ENCODE results near the gene POLD1. TPM values are rescaled to one million over a fixed set of nuclear protein-coding genes. Genes with fewer than 3 reads are reported as not detected.
A peak's percentile ranks its signal among the peaks of the same experiment; 100 is the strongest.

The POLD1 gene
- total and polyA plus RNA-seq, 2 of the 13 experiments (the other 11 are each of a cell fraction or from before 2014, with no cell fraction given) = 17.4 to 54.0 TPM

- Histone ChIP-seq H2AFZ (ENCODE audit: low read length) (no peak overlapping the region), H3K36me3 (replicated peaks in 1 of 2; ENCODE audit: control insufficient read depth in 1 of 2, insufficient read depth in 2 of 2, low read length in 2 of 2) (peaks cover 7 to 14% of the 10 kb centered on the region in 2 experiments; a peak in 3 of 5 replicates), H3K9me3 (ENCODE audit: low read length) (no peaks in the 10 kb centered on the region), H3K9ac (ENCODE audit: insufficient read depth, low read depth, low read length) (no peak overlapping the region), H3K4me1 (ENCODE audit: insufficient read depth, low read length) (peaks cover 8% of the 10 kb centered on the region), H3K79me2 (ENCODE audit: insufficient read depth, low read length) (peaks cover 5% of the 10 kb centered on the region), H3K4me2 (ENCODE audit: low read depth, low read length) (no peak overlapping the region), H3K27ac (ENCODE audit: extremely low read length, insufficient read depth, low read length) (no peak overlapping the region), H3K4me3 (replicated peaks in 1 of 3; ENCODE audit: insufficient read depth in 1 of 3, low read depth in 2 of 3, low read length in 3 of 3) (no peak overlapping the region), H4K20me1 (ENCODE audit: insufficient read depth, low read length) (no peaks in the 10 kb centered on the region), H3K27me3 (ENCODE audit: control insufficient read depth in 1 of 2, insufficient read depth in 2 of 2, low read length in 2 of 2) (no peaks in the 10 kb centered on the region; a peak in 1 of 5 replicates)
- no peak for FAIRE-seq
- DNase-seq (ENCODE audit: low spot score) = no peak
- no peak for TF ChIP-seq HMG20B (CRISPR knock-in tag; conservative IDR thresholded peaks at IDR 0.05)
- TF ChIP-seq ZNF512B (CRISPR knock-in tag; IDR thresholded peaks at IDR 0.05; ENCODE audit: borderline replicate concordance) = no peak
- TF ChIP-seq TAF15 (IDR thresholded peaks at IDR 0.05; ENCODE audit: low read depth, low read length, poor library complexity, severe bottlenecking) = no peak
- no peak for TF ChIP-seq ZBTB42 (CRISPR knock-in tag; IDR thresholded peaks at IDR 0.05)
- no peak for TF ChIP-seq TRIM24 (CRISPR knock-in tag; IDR thresholded peaks at IDR 0.05)
- TF ChIP-seq, protein P1, sequence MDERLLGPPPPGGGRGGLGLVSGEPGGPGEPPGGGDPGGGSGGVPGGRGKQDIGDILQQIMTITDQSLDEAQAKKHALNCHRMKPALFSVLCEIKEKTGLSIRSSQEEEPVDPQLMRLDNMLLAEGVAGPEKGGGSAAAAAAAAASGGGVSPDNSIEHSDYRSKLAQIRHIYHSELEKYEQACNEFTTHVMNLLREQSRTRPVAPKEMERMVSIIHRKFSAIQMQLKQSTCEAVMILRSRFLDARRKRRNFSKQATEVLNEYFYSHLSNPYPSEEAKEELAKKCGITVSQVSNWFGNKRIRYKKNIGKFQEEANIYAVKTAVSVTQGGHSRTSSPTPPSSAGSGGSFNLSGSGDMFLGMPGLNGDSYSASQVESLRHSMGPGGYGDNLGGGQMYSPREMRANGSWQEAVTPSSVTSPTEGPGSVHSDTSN (CRISPR knock-in tag; IDR thresholded peaks at IDR 0.05) = no peak
- no peak for TF ChIP-seq ZNF550 (CRISPR knock-in tag; IDR thresholded peaks at IDR 0.05; ENCODE audit: borderline replicate concordance)
- 0 out of 2 replicates have a peak, but pooled peaks have one; percentile 28 for TF ChIP-seq NR2F2 (IDR thresholded peaks at IDR 0.05; ENCODE audit: borderline replicate concordance, low read depth)
- peak; percentile 24; the same call in 1 of the 3 replicates for ATAC-seq
- intact Hi-C loops (cut with micrococcal nuclease; ENCODE audit: unreplicated experiment) (no loop called here), in situ Hi-C loops (cut with HindIII; ENCODE audit: extremely low pct_ligation_motif_present, low pct_unique_long_range_greater_than_20kb) (no loop called here)
- 81% methylated on average over 13 of the region's 13 CpGs for WGBS (ENCODE audit: low lambda C conversion rate)
- no TSS peak for BruUV-seq (replicated peaks)
- CTCF ChIA-PET (ENCODE audit: low intra/inter-chr PET ratio, low total read pairs) = no interaction called here
- POLR2A ChIA-PET = interaction anchor here (0.6 kb wide), 1 partner anchor 15 kb away, joined by 3 read pairs; the partner anchor contains the start of gene POLD1
These were observed 14.7 kb downstream of the POLD1 start for GRCh38 chr19:50398675-50399367.

Measured in HepG2 (cell line).